ENCODE data around the gene SCAF4. TPM values are rescaled to one million over a fixed set of nuclear protein-coding genes. Genes with fewer than 3 reads are reported as not detected.

The SCAF4 gene
- total RNA-seq, 1 donor from 2014 or later, result 32.7 TPM

GRCh38 chr21:31733551-31734149 lies 1.7 kb upstream of the SCAF4 start:
- no peak for TF ChIP-seq CTCF (IDR thresholded peaks at IDR 0.05)
- Histone ChIP-seq H3K36me3 (no peaks in the 10 kb centered on the region), H3K9me3 (no peaks in the 10 kb centered on the region), H3K27ac (peak overlapping the region; percentile 83), H3K27me3 (no peaks in the 10 kb centered on the region), H3K4me1 (peaks cover 34% of the 10 kb centered on the region), H3K4me3 (no peak overlapping the region)
- no peak for ATAC-seq
- intact Hi-C loops (cut with DNase I), result no loop called here
- DNase-seq, result no peak

- intact Hi-C loops (cut with DNase I), result no loop called here
- H3K9me3 ChIP-seq, result no peaks in the 10 kb centered on the region
- no peak for ATAC-seq
Measured at GRCh38 chr21:31732597-31733550, 956 bp upstream of the SCAF4 start.

GRCh38 chr21:31731056-31731856 lies 662 bp downstream of the SCAF4 start:
- Histone ChIP-seq H3K36me3 (no peaks in the 10 kb centered on the region), H3K9me3 (no peaks in the 10 kb centered on the region), H3K27me3 (no peaks in the 10 kb centered on the region), H3K4me1 (peaks cover 40% of the 10 kb centered on the region), H3K4me3 (peak overlapping the region; percentile 97), H3K27ac (peak overlapping the region; percentile 91)
- intact Hi-C loops (cut with DNase I), result no loop called here
- TF ChIP-seq CTCF (IDR thresholded peaks at IDR 0.05), result peak; percentile 12
- ATAC-seq (peak; percentile 42), DNase-seq (peak; percentile 79)

More at GRCh38 chr21:31732597-31733550, 956 bp upstream of the SCAF4 start:
- no peak for TF ChIP-seq CTCF (IDR thresholded peaks at IDR 0.05)
- Histone ChIP-seq H3K36me3 (no peaks in the 10 kb centered on the region), H3K4me1 (peaks cover 40% of the 10 kb centered on the region), H3K27me3 (no peaks in the 10 kb centered on the region), H3K4me3 (peak overlapping the region; percentile 97), H3K27ac (peak overlapping the region; percentile 83)
- DNase-seq, result no peak

GRCh38 chr21:31730712-31731055 lies 1.2 kb downstream of the SCAF4 start:
- Histone ChIP-seq H3K9me3 (no peaks in the 10 kb centered on the region), H3K27me3 (no peaks in the 10 kb centered on the region), H3K4me1 (peaks cover 40% of the 10 kb centered on the region), H3K27ac (peak overlapping the region; percentile 91), H3K4me3 (peak overlapping the region; percentile 97), H3K36me3 (no peaks in the 10 kb centered on the region)
- intact Hi-C loops (cut with DNase I), result no loop called here
- DNase-seq (no peak), ATAC-seq (peak; percentile 0)
- TF ChIP-seq CTCF (IDR thresholded peaks at IDR 0.05), result no peak

GRCh38 chr21:31729622-31730343 lies 2.1 kb downstream of the SCAF4 start:
- DNase-seq (no peak), ATAC-seq (no peak)
- H3K27me3 ChIP-seq, result no peaks in the 10 kb centered on the region
- H3K27ac ChIP-seq, result no peak overlapping the region
- intact Hi-C loops (cut with DNase I), result no loop called here
- no peaks in the 10 kb centered on the region for H3K9me3 ChIP-seq
- H3K36me3 ChIP-seq, result no peaks in the 10 kb centered on the region
- H3K4me1 ChIP-seq, result peaks cover 40% of the 10 kb centered on the region
- no peak for TF ChIP-seq CTCF (IDR thresholded peaks at IDR 0.05)
- H3K4me3 ChIP-seq, result peak overlapping the region; percentile 97

All from upper lobe of right lung (tissue), 1 donor.